ENCODE measurements around the gene RAB7B.
A peak's percentile ranks its signal among the peaks of the same experiment; 100 is the strongest.

RAB7B gene

GRCh38 chr1:205950826-205951549 is 52.2 kb downstream of the RAB7B start:
- DNase-seq (ENCODE audit: low read depth), result peak; percentile 74
- no peak overlapping the region for H3K4me3 ChIP-seq (ENCODE audit: low read depth, low read length)
- TF ChIP-seq CTCF (IDR thresholded peaks at IDR 0.05; ENCODE audit: low read depth, low read length), result no peak
- TF ChIP-seq MYC (IDR thresholded peaks at IDR 0.05; ENCODE audit: low read depth, low read length), result 0 out of 2 replicates have a peak, but pooled peaks have one; percentile 9
- TF ChIP-seq, protein P1, sequence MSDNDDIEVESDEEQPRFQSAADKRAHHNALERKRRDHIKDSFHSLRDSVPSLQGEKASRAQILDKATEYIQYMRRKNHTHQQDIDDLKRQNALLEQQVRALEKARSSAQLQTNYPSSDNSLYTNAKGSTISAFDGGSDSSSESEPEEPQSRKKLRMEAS (IDR thresholded peaks at IDR 0.05; ENCODE audit: low read depth, low read length), result peak; percentile 39; the same call in 1 of the 2 replicates

GRCh38 chr1:205950280-205950679 is 52.9 kb downstream of the RAB7B start:
- DNase-seq (ENCODE audit: low read depth), result no peak
- no peak overlapping the region for H3K4me3 ChIP-seq (ENCODE audit: low read depth, low read length)
- TF ChIP-seq, protein P1 (IDR thresholded peaks at IDR 0.05; ENCODE audit: low read depth, low read length), result no peak
- TF ChIP-seq CTCF (IDR thresholded peaks at IDR 0.05; ENCODE audit: low read depth, low read length), result no peak
- TF ChIP-seq POLR2A (IDR thresholded peaks at IDR 0.05; ENCODE audit: extremely low read depth, insufficient read length), result no peak
- no peak for TF ChIP-seq MYC (IDR thresholded peaks at IDR 0.05; ENCODE audit: low read depth, low read length)

- TF ChIP-seq, protein P1 (IDR thresholded peaks at IDR 0.05; ENCODE audit: low read depth, low read length), result no peak
- no peak for TF ChIP-seq CTCF (IDR thresholded peaks at IDR 0.05; ENCODE audit: low read depth, low read length)
- no peak for TF ChIP-seq MYC (IDR thresholded peaks at IDR 0.05; ENCODE audit: low read depth, low read length)
- TF ChIP-seq POLR2A (IDR thresholded peaks at IDR 0.05; ENCODE audit: extremely low read depth, insufficient read length), result no peak
- no peak overlapping the region for H3K4me3 ChIP-seq (ENCODE audit: low read depth, low read length)
- DNase-seq (ENCODE audit: low read depth), result no peak
Measured at GRCh38 chr1:205949753-205950152, 53.4 kb downstream of the RAB7B start.

- no peak for DNase-seq (ENCODE audit: low read depth)
- H3K4me3 ChIP-seq (ENCODE audit: low read depth, low read length), result no peak overlapping the region
- TF ChIP-seq, protein P1 (IDR thresholded peaks at IDR 0.05; ENCODE audit: low read depth, low read length), result no peak
- no peak for TF ChIP-seq CTCF (IDR thresholded peaks at IDR 0.05; ENCODE audit: low read depth, low read length)
- no peak for TF ChIP-seq POLR2A (IDR thresholded peaks at IDR 0.05; ENCODE audit: extremely low read depth, insufficient read length)
- no peak for TF ChIP-seq MYC (IDR thresholded peaks at IDR 0.05; ENCODE audit: low read depth, low read length)
Measured at GRCh38 chr1:205948886-205949285, 54.3 kb downstream of the RAB7B start.

- TF ChIP-seq POLR2A (IDR thresholded peaks at IDR 0.05; ENCODE audit: extremely low read depth, insufficient read length) (no peak), MYC (IDR thresholded peaks at IDR 0.05; ENCODE audit: low read depth, low read length) (no peak), CTCF (IDR thresholded peaks at IDR 0.05; ENCODE audit: low read depth, low read length) (no peak)
- TF ChIP-seq, protein P1 (IDR thresholded peaks at IDR 0.05; ENCODE audit: low read depth, low read length), result no peak
- H3K4me3 ChIP-seq (ENCODE audit: low read depth, low read length), result no peak overlapping the region
- peak; percentile 52 for DNase-seq (ENCODE audit: low read depth)
Measured at GRCh38 chr1:205948039-205948438, 55.2 kb downstream of the RAB7B start.

All from NB4 (cell line).